Panc1 (cell line): Measurements from ENCODE around the gene CEMIP. TPM values are rescaled to one million over a fixed set of nuclear protein-coding genes. Genes with fewer than 3 reads are reported as not detected.

Source experiments
- ATAC-seq: fragments of 200-7000 bp; cut with Tn5 transposase; 2 replicates; pipeline ENCODE4 v1.9.1; 2020; ENCODE audit warnings: mild to moderate bottlenecking, moderate library complexity
- BruUV-seq: library from RNA; stranded (reverse); fragments of 400-500 nt; replicated peaks from 2 replicates; lab custom pipeline; 2021; lab: Mats Ljungman, UMichigan
- CTCF ChIA-PET: fragments of 300-600 bp; sonication (Branson Sonifier 250); formaldehyde crosslinking; loops from one replicate; lab custom pipeline; 2022; ENCODE audit warnings: antibody characterized with exemption; lab: Charles Lee
- POLR2A ChIA-PET: fragments of 300-600 bp; sonication (Branson Sonifier 250); formaldehyde crosslinking; loops from one replicate; lab custom pipeline; 2022; ENCODE audit warnings: antibody characterized with exemption; lab: Charles Lee
- DNase-seq: peaks from one replicate; pipeline ENCODE4 v3.0.0-alpha.2; 2010; ENCODE audit warnings: low read depth, low spot score
- H3K27ac ChIP-seq: 2 replicates; pipeline ENCODE4 v1.5.1; 2011; ENCODE audit warnings: mild to moderate bottlenecking, low read length, inconsistent platforms
- H3K27me3 ChIP-seq: fragments of 200-500 bp; sonication (Bioruptor generic); 2 replicates; pipeline ENCODE4 v1.6.0; 2014; ENCODE audit warnings: low read length, inconsistent platforms; ENCODE audit not compliant: control insufficient read depth, insufficient read depth
- H3K36me3 ChIP-seq: fragments of 200-500 bp; sonication (Bioruptor generic); 2 replicates; pipeline ENCODE4 v1.5.1; 2014; ENCODE audit warnings: inconsistent platforms, mild to moderate bottlenecking, low read length, moderate library complexity; ENCODE audit not compliant: control insufficient read depth, insufficient read depth
- H3K4me1 ChIP-seq: 2 replicates; pipeline ENCODE4 v1.5.1; 2011; ENCODE audit warnings: inconsistent platforms, mild to moderate bottlenecking, low read length, moderate library complexity; ENCODE audit not compliant: control insufficient read depth, insufficient read depth
- H3K4me3 ChIP-seq, 2 experiments: 2 replicates each; pipeline ENCODE4 v1.5.1; 2011 to 2012; ENCODE audit warnings: low read depth in 2 of 2, low read length in 2 of 2, mild to moderate bottlenecking in 2 of 2, inconsistent platforms in 1 of 2, moderate library complexity in 1 of 2
- H3K9me3 ChIP-seq: fragments of 200-500 bp; sonication (Bioruptor generic); 2 replicates; pipeline ENCODE4 v1.5.1; 2014; ENCODE audit warnings: low read depth, mild to moderate bottlenecking, inconsistent platforms, low read length, moderate library complexity; ENCODE audit not compliant: control insufficient read depth, insufficient read depth
- POLR2AphosphoS5 ChIP-seq: IDR thresholded peaks from 2 replicates; pipeline ENCODE4 v1.6.1; 2012; ENCODE audit warnings: mild to moderate bottlenecking, low read depth, low read length, moderate library complexity
- REST ChIP-seq, 2 experiments: IDR thresholded peaks; 2 replicates each; pipeline ENCODE4 v1.6.1; 2011 to 2012; ENCODE audit warnings: low read depth in 2 of 2, control low read depth in 1 of 2, low read length in 1 of 2, mild to moderate bottlenecking in 1 of 2, moderate library complexity in 1 of 2; ENCODE audit not compliant: insufficient read depth in 1 of 2
- SIN3A ChIP-seq: IDR thresholded peaks from 2 replicates; pipeline ENCODE4 v1.6.1; 2012; ENCODE audit warnings: low read depth, mild to moderate bottlenecking, low read length, moderate library complexity, borderline replicate concordance; ENCODE audit not compliant: insufficient read depth
- TCF7L2 ChIP-seq: IDR thresholded peaks from 2 replicates; pipeline ENCODE4 v1.6.1; 2011; ENCODE audit warnings: mild to moderate bottlenecking, low read depth, low read length, inconsistent platforms
- in situ Hi-C: cut with HindIII; loops from 2 replicates; pipeline ENCODE4 v1.10.0; 2016; ENCODE audit warnings: low sequenced_read_pairs, low pct_unique_long_range_greater_than_20kb
- intact Hi-C: fragments of 100-400 bp; cut with micrococcal nuclease; formaldehyde crosslinking; loops from one replicate; pipeline ENCODE4 v1.10.0; 2022; ENCODE audit not compliant: unreplicated experiment
- total RNA-seq: library from RNA; stranded (reverse); gene quantifications from one replicate; pipeline ENCODE4 v1.2.1, GENCODE V29; 2021; ENCODE audit not compliant: unreplicated experiment
- TF ChIP-seq, protein P1 (sequence below): fragments of 450-650 bp; IDR thresholded peaks from 2 replicates; pipeline ENCODE4 v1.5.1; 2017; ENCODE audit warnings: mild to moderate bottlenecking

Gene CEMIP
- total RNA-seq, 1 experiment from 2014 or later = 0.46 TPM

DNA sequence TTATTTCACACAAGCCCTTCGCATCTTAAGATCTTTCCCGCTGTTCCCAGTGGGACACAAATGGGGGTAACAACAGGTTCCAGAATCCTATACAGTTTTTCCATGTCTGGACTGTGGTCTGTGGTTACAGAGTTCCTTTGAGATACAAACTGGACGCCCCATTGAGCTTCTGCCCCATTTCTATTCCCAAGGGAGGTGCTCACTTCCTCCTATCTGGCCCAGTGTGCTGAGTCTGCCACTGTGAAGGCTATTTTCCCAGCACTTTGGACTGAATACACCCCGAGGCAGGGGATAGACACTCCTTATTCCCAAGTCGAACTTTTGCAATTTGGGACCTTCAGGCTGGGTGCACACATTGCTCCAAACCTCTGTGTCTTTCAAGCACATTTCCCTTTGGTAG lies 166.4 kb downstream of the CEMIP start:
- Histone ChIP-seq H3K36me3 (no peaks in the 10 kb centered on the region), H3K27ac (no peak overlapping the region), H3K27me3 (no peaks in the 10 kb centered on the region), H3K9me3 (no peaks in the 10 kb centered on the region), H3K4me1 (no peaks in the 10 kb centered on the region), H3K4me3 (no peak overlapping the region)
- ATAC-seq (no peak), DNase-seq (no peak)
- intact Hi-C loops (no loop called here), in situ Hi-C loops (no loop called here)
- no TSS peak for BruUV-seq
- POLR2A ChIA-PET = interaction anchor here (0.6 to 1.0 kb wide), 2 partner anchors 295 to 508 kb away, joined by 4 to 9 read pairs; no protein-coding TSS in a partner anchor
- CTCF ChIA-PET = no interaction called here
- TF ChIP-seq, protein P1, sequence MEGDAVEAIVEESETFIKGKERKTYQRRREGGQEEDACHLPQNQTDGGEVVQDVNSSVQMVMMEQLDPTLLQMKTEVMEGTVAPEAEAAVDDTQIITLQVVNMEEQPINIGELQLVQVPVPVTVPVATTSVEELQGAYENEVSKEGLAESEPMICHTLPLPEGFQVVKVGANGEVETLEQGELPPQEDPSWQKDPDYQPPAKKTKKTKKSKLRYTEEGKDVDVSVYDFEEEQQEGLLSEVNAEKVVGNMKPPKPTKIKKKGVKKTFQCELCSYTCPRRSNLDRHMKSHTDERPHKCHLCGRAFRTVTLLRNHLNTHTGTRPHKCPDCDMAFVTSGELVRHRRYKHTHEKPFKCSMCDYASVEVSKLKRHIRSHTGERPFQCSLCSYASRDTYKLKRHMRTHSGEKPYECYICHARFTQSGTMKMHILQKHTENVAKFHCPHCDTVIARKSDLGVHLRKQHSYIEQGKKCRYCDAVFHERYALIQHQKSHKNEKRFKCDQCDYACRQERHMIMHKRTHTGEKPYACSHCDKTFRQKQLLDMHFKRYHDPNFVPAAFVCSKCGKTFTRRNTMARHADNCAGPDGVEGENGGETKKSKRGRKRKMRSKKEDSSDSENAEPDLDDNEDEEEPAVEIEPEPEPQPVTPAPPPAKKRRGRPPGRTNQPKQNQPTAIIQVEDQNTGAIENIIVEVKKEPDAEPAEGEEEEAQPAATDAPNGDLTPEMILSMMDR = no peak
- no peak for TF ChIP-seq TCF7L2
- no peak for TF ChIP-seq SIN3A
- TF ChIP-seq REST (IDR thresholded peaks at IDR 0.05; ENCODE audit: insufficient read depth in 1 of 2, low read depth in 2 of 2, low read length in 1 of 2) = no peak
- TF ChIP-seq POLR2AphosphoS5 = no peak

GRCh38 chr15:80946576-80946975 lies 167.4 kb downstream of the CEMIP start:
- Histone ChIP-seq H3K4me3 (no peak overlapping the region), H3K36me3 (no peaks in the 10 kb centered on the region), H3K27me3 (no peaks in the 10 kb centered on the region), H3K9me3 (no peaks in the 10 kb centered on the region), H3K4me1 (no peaks in the 10 kb centered on the region), H3K27ac (no peak overlapping the region)
- no TSS peak for BruUV-seq
- CTCF ChIA-PET = no interaction called here
- intact Hi-C loops (no loop called here), in situ Hi-C loops (no loop called here)
- DNase-seq (no peak), ATAC-seq (no peak)
- POLR2A ChIA-PET = interaction anchor here (1.0 kb wide), 1 partner anchor 509 kb away, joined by 4 read pairs; no protein-coding TSS in a partner anchor
- TF ChIP-seq SIN3A = no peak
- TF ChIP-seq POLR2AphosphoS5 = no peak
- no peak for TF ChIP-seq REST (IDR thresholded peaks at IDR 0.05; ENCODE audit: insufficient read depth in 1 of 2, low read depth in 2 of 2, low read length in 1 of 2)
- no peak for TF ChIP-seq TCF7L2
- TF ChIP-seq, protein P1 = no peak
